H9 (cell line): ENCODE measurements around the gene POC5. TPM values are rescaled to one million over a fixed set of nuclear protein-coding genes. Genes with fewer than 3 reads are reported as not detected.

Source experiments
- DNase-seq: peaks from one replicate; pipeline ENCODE4 v3.0.0-alpha.2; 2017
- H2AFZ ChIP-seq: one replicate; pipeline ENCODE4 v1.6.1; 2013; ENCODE audit warnings: mild to moderate bottlenecking, low read length, control low read depth, moderate library complexity
- H2AK5ac ChIP-seq: 2 replicates; pipeline ENCODE4 v1.6.1; 2013; ENCODE audit warnings: low read length, control low read depth, mixed read lengths; ENCODE audit not compliant: insufficient read length
- H2BK120ac ChIP-seq: one replicate; pipeline ENCODE4 v1.6.1; 2013; ENCODE audit warnings: low read depth, mild to moderate bottlenecking, low read length, control low read depth, inconsistent platforms; ENCODE audit not compliant: poor library complexity, severe bottlenecking
- H2BK12ac ChIP-seq: 2 replicates; pipeline ENCODE4 v1.6.1; 2013; ENCODE audit warnings: low read length, control low read depth, mixed read lengths, low read depth; ENCODE audit not compliant: insufficient read length
- H2BK15ac ChIP-seq: 2 replicates; pipeline ENCODE4 v1.6.1; 2013; ENCODE audit warnings: low read depth, low read length, control low read depth
- H2BK20ac ChIP-seq: one replicate; pipeline ENCODE4 v1.6.1; 2013; ENCODE audit warnings: low read depth, mild to moderate bottlenecking, low read length, control low read depth, inconsistent platforms; ENCODE audit not compliant: poor library complexity, severe bottlenecking
- H2BK5ac ChIP-seq: 2 replicates; pipeline ENCODE4 v1.6.1; 2013; ENCODE audit warnings: low read length, control low read depth, mixed read lengths; ENCODE audit not compliant: insufficient read length
- H3K14ac ChIP-seq: 2 replicates; pipeline ENCODE4 v1.6.1; 2013; ENCODE audit warnings: low read length, control low read depth; ENCODE audit not compliant: insufficient read depth
- H3K18ac ChIP-seq: 2 replicates; pipeline ENCODE4 v1.6.1; 2013; ENCODE audit warnings: low read depth, mild to moderate bottlenecking, mixed read lengths, low read length, control low read depth; ENCODE audit not compliant: insufficient read length
- H3K23ac ChIP-seq: 2 replicates; pipeline ENCODE4 v1.6.1; 2013; ENCODE audit warnings: low read length, control low read depth, mixed read lengths, low read depth; ENCODE audit not compliant: insufficient read length
- H3K23me2 ChIP-seq: 2 replicates; pipeline ENCODE4 v1.6.1; 2013; ENCODE audit warnings: low read depth, mild to moderate bottlenecking, mixed read lengths, low read length, control low read depth; ENCODE audit not compliant: insufficient read length, poor library complexity, severe bottlenecking
- H3K27ac ChIP-seq: 2 replicates; pipeline ENCODE4 v1.5.1; 2013; ENCODE audit warnings: low read length, control low read depth, mixed read lengths, low read depth; ENCODE audit not compliant: insufficient read length
- H3K27me3 ChIP-seq: 2 replicates; pipeline ENCODE4 v1.6.1; 2013; ENCODE audit warnings: low read length, control low read depth, inconsistent platforms; ENCODE audit not compliant: insufficient read depth
- H3K4ac ChIP-seq: 2 replicates; pipeline ENCODE4 v1.6.1; 2013; ENCODE audit warnings: low read depth, mild to moderate bottlenecking, control low read depth, inconsistent platforms, low read length, moderate library complexity
- H3K4me1 ChIP-seq: 2 replicates; pipeline ENCODE4 v1.6.1; 2013; ENCODE audit warnings: low read length, control low read depth, inconsistent platforms; ENCODE audit not compliant: insufficient read depth
- H3K4me2 ChIP-seq: 2 replicates; pipeline ENCODE4 v1.6.1; 2013; ENCODE audit warnings: low read length, control low read depth, mixed read lengths; ENCODE audit not compliant: insufficient read length, insufficient read depth
- H3K56ac ChIP-seq: 2 replicates; pipeline ENCODE4 v1.6.1; 2013; ENCODE audit warnings: low read depth, mild to moderate bottlenecking, mixed read lengths, low read length, control low read depth; ENCODE audit not compliant: insufficient read length
- H3K79me1 ChIP-seq: 2 replicates; pipeline ENCODE4 v1.6.1; 2013; ENCODE audit warnings: low read depth, mild to moderate bottlenecking, moderate library complexity, low read length, control low read depth, inconsistent platforms; ENCODE audit not compliant: insufficient read depth, poor library complexity, severe bottlenecking
- H3K79me2 ChIP-seq: 2 replicates; pipeline ENCODE4 v1.6.1; 2013; ENCODE audit warnings: low read length, control low read depth, inconsistent platforms; ENCODE audit not compliant: insufficient read depth
- H3K9ac ChIP-seq: 2 replicates; pipeline ENCODE4 v1.6.1; 2013; ENCODE audit warnings: low read length, control low read depth, mixed read lengths; ENCODE audit not compliant: insufficient read length; ENCODE audit errors: extremely low read depth
- H3K9me3 ChIP-seq: one replicate; pipeline ENCODE4 v1.6.1; 2013; ENCODE audit warnings: low read depth, low read length, inconsistent platforms; ENCODE audit not compliant: control insufficient read depth
- H3T11ph ChIP-seq: one replicate; pipeline ENCODE4 v1.6.1; 2013; ENCODE audit warnings: mild to moderate bottlenecking, low read length, control low read depth, inconsistent platforms
- H4K20me1 ChIP-seq: one replicate; pipeline ENCODE4 v1.6.1; 2013; ENCODE audit not compliant: control insufficient read depth, insufficient read length, insufficient read depth
- H4K5ac ChIP-seq: 2 replicates; pipeline ENCODE4 v1.6.1; 2013; ENCODE audit warnings: low read depth, mild to moderate bottlenecking, mixed read lengths, low read length, control low read depth; ENCODE audit not compliant: insufficient read length
- H4K8ac ChIP-seq: replicated peaks from 2 replicates; pipeline ENCODE4 v1.6.1; 2013; ENCODE audit warnings: low read length, control low read depth, mixed read lengths, low read depth; ENCODE audit not compliant: insufficient read length
- H4K91ac ChIP-seq: 2 replicates; pipeline ENCODE4 v1.6.1; 2013; ENCODE audit warnings: low read depth, mild to moderate bottlenecking, moderate library complexity, mixed read lengths, low read length, control low read depth; ENCODE audit not compliant: insufficient read length
- H3K27ac Mint-ChIP-seq, 3 experiments: 2 replicates in 2 of 3; 3 replicates in 1 of 3; pipeline ENCODE4 v1.8.0; 2020 to 2021; ENCODE audit warnings: mixed read lengths in 3 of 3, mild to moderate bottlenecking in 1 of 3, moderate library complexity in 1 of 3
- H3K27me3 Mint-ChIP-seq: 2 replicates; pipeline ENCODE4 v1.8.0; 2021; ENCODE audit warnings: low read depth, mild to moderate bottlenecking, moderate library complexity, mixed read lengths
- H3K36me3 Mint-ChIP-seq, 3 experiments: 2 replicates in 2 of 3; 3 replicates in 1 of 3; pipeline ENCODE4 v1.8.0; 2020 to 2021; ENCODE audit warnings: low read depth in 3 of 3, mixed read lengths in 3 of 3; ENCODE audit not compliant: insufficient read depth in 1 of 3
- H3K4me1 Mint-ChIP-seq, 2 experiments: 2 replicates each; pipeline ENCODE4 v1.8.0; 2020; ENCODE audit warnings: mixed read lengths in 2 of 2
- H3K4me3 Mint-ChIP-seq, 2 experiments: 2 replicates in 1 of 2; 3 replicates in 1 of 2; pipeline ENCODE4 v1.8.0; 2020 to 2021; ENCODE audit warnings: mild to moderate bottlenecking in 2 of 2, mixed read lengths in 2 of 2, moderate library complexity in 1 of 2
- H3K9me3 Mint-ChIP-seq, 2 experiments: 2 replicates in 1 of 2; 3 replicates in 1 of 2; pipeline ENCODE4 v1.8.0; 2020; ENCODE audit warnings: mild to moderate bottlenecking in 2 of 2, mixed read lengths in 2 of 2, moderate library complexity in 1 of 2
- WGBS: extraction: QIAGEN DNeasy Blood & Tissue Kit; methylation state at CpG from one replicate; pipeline ENCODE4 v1.1.7; 2013; ENCODE audit warnings: missing lambda C conversion rate, low lambda C conversion rate, mixed read lengths; ENCODE audit not compliant: insufficient read length; ENCODE audit errors: extremely low coverage; 5-methylcytosine and 5-hydroxymethylcytosine counted together
- total RNA-seq: library from RNA; stranded (reverse); gene quantifications from 2 replicates; pipeline ENCODE4 v1.2.1, GENCODE V29; 2021
- TF ChIP-seq, protein P1 (sequence below): fragments of 200-600 bp; sonication (generic); conservative IDR thresholded peaks from 3 replicates; pipeline ENCODE4 v1.8.0; 2021; ENCODE audit warnings: antibody characterized with exemption, mild to moderate bottlenecking

The POC5 gene
- total RNA-seq, 1 experiment from 2014 or later: 12.2 TPM

DNA sequence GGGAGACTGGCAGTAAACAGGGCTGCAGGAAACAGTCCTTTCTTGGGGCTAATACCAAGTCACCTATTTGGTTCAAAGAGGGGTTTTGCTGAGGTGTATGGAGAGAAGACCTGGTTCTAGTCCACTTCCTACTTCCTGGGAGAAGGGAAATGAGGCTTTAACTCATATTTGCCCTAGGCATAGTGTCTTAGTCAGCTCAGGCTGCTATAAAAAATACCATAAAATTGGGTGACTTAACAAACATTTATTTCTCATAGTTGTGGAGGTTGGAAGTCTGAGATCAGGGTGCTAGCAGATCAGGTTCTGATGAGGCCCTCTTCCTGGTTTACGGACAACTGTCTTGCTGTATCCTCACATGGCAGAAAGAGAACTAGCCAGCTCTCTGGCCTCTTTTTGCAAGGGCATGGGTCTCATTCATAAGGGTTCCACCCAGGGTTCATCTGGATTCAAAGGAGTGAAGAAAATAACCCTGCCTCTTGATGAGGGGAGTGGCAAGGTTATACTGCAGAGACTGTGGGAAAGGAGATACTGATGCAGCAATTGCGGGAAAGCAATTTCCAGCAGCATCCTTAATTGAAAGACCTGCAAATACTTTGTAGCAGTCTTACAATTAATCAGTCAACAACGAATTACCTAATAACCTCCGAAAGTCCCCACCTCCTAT, 65.5 kb downstream of the POC5 start:
- H3K9me3 ChIP-seq: no peaks in the 10 kb centered on the region
- no peak overlapping the region for H3K9ac ChIP-seq
- H3K4ac ChIP-seq: no peak overlapping the region
- no peak overlapping the region for H3K23ac ChIP-seq
- H2BK12ac ChIP-seq: no peak overlapping the region
- H3K56ac ChIP-seq: no peak overlapping the region
- H3K27me3 ChIP-seq: no peaks in the 10 kb centered on the region
- no peak overlapping the region for H2BK5ac ChIP-seq
- WGBS: no CpG with 5 or more reads among the region's 4 CpGs
- peak overlapping the region in 1 of 3 experiments; percentile 52; a peak in 1 of 7 replicates for H3K27ac Mint-ChIP-seq
- H3K79me2 ChIP-seq: no peaks in the 10 kb centered on the region
- H4K8ac ChIP-seq: no peak overlapping the region
- H3K4me1 Mint-ChIP-seq: peaks cover 0 to 19% of the 10 kb centered on the region in 2 experiments; a peak in 2 of 4 replicates
- no peak overlapping the region for H3T11ph ChIP-seq
- no peak overlapping the region for H4K91ac ChIP-seq
- H3K4me1 ChIP-seq: no peaks in the 10 kb centered on the region; the same call in 1 of the 2 replicates
- H3K36me3 Mint-ChIP-seq: peaks cover 0 to 6% (median 4%) of the 10 kb centered on the region in 3 experiments; a peak in 2 of 7 replicates
- H3K4me2 ChIP-seq: no peak overlapping the region
- H3K18ac ChIP-seq: no peak overlapping the region
- H3K14ac ChIP-seq: no peak overlapping the region
- peaks cover 2% of the 10 kb centered on the region for H3K27me3 Mint-ChIP-seq
- TF ChIP-seq, protein P1, sequence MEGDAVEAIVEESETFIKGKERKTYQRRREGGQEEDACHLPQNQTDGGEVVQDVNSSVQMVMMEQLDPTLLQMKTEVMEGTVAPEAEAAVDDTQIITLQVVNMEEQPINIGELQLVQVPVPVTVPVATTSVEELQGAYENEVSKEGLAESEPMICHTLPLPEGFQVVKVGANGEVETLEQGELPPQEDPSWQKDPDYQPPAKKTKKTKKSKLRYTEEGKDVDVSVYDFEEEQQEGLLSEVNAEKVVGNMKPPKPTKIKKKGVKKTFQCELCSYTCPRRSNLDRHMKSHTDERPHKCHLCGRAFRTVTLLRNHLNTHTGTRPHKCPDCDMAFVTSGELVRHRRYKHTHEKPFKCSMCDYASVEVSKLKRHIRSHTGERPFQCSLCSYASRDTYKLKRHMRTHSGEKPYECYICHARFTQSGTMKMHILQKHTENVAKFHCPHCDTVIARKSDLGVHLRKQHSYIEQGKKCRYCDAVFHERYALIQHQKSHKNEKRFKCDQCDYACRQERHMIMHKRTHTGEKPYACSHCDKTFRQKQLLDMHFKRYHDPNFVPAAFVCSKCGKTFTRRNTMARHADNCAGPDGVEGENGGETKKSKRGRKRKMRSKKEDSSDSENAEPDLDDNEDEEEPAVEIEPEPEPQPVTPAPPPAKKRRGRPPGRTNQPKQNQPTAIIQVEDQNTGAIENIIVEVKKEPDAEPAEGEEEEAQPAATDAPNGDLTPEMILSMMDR: no peak
- no peak overlapping the region for H2BK15ac ChIP-seq
- no peaks in the 10 kb centered on the region for H3K79me1 ChIP-seq
- H4K5ac ChIP-seq: no peak overlapping the region
- no peak overlapping the region for H2BK20ac ChIP-seq
- peaks cover 0 to 3% of the 10 kb centered on the region in 2 experiments; a peak in 2 of 5 replicates for H3K9me3 Mint-ChIP-seq
- H2AK5ac ChIP-seq: no peak overlapping the region
- H4K20me1 ChIP-seq: no peaks in the 10 kb centered on the region
- no peak overlapping the region for H3K27ac ChIP-seq
- no peak overlapping the region for H2AFZ ChIP-seq
- H3K4me3 Mint-ChIP-seq: no peak overlapping the region
- H3K23me2 ChIP-seq: no peaks in the 10 kb centered on the region
- no peak overlapping the region for H2BK120ac ChIP-seq
- DNase-seq: no peak
